AG20443 (cell line): ENCODE measurements around the gene XIST.
"Not testable (repeated sequence)": the region's sequence is repeated elsewhere in the genome, so short reads cannot be mapped to it uniquely, and the experiment has no call there.

Source experiments
- DNase-seq: peaks from one replicate; pipeline ENCODE4 v3.0.0; 2012; ENCODE audit warnings: low spot score, mixed read lengths

XIST gene

DNA sequence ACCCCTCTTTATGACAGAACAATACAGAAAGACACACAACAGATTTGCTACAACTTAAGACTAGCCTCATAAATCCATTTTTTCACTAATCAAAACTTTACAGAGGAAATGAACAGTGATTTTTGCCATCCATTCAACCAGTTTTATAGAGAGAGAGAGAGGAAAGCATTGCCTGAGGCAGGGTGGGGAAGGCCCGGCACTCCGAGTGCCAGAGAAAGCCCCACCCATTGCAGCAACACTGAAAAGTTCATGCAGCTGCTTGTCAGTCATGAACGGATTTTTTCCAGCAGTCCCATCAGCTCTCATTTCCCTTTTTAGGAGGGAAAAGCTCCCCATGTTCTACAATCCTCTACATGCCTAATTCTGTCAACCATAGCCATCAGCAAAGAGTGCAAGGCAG, 52.6 kb downstream of the XIST start:
- no peak for DNase-seq

DNA sequence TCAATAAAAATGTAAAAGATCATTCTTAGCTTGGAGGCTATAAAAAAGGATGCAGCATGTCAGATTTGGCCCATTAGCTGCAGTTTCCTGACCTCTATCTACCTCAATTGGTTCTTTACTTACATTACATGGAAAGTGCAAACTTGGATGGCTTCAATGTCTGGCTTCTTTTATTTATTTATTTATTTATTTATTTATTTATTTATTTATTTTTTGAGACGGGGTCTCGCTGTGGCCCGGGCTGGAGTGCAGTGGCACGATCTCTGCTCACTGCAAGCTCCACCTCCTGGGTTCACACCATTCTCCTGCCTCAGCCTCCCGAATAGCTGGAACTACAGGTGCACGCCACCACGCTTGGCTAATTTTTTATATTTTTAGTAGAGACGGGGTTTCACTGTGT, 60.0 kb downstream of the XIST start:
- not testable (repeated sequence) for DNase-seq

DNA sequence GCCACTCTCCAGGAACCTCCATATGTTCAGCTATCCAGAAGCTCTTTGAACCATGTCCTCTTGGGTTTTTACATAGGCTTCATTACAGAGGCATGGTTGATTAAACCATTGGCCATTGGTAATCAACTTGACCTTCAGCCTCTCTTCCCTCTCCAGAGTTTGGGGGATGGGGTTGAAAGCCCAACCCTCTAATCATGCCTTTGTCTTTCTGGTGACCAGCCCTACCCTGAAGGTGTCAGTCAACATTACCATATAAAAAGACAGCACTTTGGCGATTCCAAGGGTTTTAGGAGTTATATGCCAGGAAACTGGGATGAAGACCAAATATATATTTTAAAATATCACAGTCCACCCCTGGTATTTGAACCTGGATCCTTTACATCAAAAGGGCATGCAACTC, 67.0 kb downstream of the XIST start:
- no peak for DNase-seq
